Fibroblast of skin of right quadriceps (primary cell): Measurements from ENCODE around the gene CAMTA1.

Experiments
- DNase-seq: peaks from one replicate; pipeline ENCODE4 v3.0.0-alpha.2; 2013

Gene CAMTA1

DNA sequence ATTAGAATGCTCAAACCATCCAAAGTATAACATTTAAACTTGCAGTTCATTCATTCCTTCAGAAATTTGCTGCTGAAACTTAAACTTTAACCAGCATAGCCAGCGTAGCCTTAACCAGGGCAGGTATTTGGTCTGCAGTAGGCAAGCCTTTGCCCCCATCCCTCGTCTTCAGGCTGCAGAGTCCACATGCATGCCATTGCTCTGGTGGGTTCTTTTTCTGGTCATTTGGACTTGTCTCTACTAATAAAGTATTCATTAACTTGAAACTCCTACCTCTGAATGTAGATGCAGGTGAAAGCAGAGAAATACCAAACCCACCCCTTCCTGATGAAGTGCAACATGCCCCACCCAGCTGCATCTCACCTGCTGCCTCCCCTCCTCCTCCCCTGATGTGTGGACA lies 100.2 kb downstream of the CAMTA1 start:
- no peak for DNase-seq

DNA sequence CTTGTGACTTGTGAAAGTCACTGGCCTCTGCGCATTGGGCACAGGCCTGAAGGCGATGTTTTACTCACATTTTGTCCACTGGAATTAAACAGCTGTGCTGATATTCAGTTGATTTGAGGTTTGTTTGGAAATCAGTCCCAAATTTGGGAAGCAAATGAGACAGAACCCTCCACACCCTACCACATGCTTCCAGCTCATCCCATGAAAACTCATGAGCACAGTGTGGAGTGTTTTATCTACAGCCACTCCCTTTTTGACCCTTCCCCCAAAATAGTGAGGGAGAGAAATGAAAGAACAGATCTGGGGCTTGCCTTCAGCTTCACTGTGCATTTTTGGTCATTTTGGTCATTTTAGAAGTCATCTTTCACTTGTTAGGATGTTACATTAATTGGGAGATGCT lies 101.3 kb downstream of the CAMTA1 start:
- DNase-seq, result no peak

DNA sequence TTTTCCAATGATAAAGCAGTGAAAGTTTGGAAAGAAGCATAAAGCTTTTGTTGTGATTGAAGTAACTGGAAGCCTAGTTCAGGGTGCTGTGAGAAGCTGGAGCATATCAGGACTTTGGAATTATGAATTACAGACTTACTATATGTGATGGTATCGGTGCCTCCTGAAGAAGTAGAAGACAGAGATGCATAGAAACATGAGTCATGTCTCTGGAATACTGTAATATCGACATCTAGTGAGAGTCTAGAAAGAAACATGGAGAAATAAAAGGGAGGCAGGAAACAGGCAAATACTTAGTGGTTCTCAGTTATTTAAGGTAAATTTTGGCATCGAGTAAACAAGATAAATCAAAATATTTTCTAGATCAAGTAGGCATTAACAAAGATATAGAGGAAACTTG lies 103.0 kb downstream of the CAMTA1 start:
- peak; percentile 44 for DNase-seq

DNA sequence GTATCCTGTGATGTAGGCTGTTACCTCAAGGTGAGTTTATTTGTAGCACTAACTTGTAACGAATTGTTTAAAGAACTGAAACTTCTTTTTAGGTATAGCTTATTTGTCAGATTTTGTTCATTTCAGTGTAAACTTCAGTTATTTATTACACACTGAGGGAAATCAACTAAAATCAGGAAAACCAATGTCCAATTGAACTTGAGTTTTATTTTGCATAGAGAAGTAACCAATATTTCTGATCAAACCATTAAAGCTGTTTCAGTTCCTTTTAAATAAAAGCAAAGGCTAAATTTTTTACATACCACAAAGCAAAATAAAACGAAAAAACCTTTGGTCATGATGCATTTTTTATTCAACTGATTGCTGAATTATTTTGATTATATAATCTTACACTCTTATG lies 103.6 kb downstream of the CAMTA1 start:
- no peak for DNase-seq

DNA sequence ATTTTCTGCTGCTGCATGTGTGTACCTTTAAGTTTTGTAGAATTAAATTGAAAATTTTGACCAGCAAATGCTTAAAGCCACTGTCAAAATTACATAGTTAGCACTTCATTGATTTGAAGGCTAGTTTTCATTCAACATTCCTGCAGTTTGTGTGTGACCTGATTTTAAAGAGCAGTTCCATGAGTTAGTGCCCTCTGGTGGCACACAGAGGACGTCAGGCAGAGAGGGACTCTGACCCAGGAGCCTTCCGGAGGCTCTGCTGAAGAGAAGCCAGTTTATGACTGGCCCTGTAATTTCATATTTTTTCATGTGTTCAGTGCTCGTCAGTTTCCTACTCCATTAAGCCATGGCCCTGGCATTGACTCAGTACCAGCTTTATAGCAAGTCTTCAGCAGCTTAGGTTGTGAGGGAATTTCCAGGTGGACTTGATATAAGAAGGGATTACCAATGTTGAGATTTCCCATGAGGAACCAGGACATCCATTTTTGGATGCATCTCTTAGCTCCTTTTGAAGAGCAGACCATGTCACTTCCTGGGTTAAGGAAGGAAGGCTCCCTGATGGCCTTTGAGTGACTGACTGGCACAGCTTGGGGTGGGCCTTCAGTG lies 104.7 kb downstream of the CAMTA1 start:
- DNase-seq, result peak; percentile 58

DNA sequence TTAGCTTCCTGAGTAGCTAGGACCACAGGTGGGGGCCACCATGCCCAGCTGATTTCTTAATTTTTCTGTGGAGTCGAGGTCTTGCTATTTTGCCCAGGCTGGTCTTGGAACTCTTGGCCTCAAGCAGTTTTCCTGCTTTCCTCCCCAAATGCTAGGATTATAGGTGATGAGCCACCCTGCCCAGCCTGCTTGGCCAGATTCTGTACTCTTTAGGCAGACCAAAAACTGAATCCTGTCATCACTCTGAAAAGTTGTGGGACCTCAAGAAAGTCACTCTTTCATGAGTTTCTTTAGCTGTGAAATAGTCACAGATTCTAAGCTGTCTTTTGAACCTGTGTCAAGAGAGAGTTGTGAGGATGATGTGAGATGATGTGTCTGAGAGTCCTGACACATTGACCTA lies 105.4 kb downstream of the CAMTA1 start:
- DNase-seq, result no peak

DNA sequence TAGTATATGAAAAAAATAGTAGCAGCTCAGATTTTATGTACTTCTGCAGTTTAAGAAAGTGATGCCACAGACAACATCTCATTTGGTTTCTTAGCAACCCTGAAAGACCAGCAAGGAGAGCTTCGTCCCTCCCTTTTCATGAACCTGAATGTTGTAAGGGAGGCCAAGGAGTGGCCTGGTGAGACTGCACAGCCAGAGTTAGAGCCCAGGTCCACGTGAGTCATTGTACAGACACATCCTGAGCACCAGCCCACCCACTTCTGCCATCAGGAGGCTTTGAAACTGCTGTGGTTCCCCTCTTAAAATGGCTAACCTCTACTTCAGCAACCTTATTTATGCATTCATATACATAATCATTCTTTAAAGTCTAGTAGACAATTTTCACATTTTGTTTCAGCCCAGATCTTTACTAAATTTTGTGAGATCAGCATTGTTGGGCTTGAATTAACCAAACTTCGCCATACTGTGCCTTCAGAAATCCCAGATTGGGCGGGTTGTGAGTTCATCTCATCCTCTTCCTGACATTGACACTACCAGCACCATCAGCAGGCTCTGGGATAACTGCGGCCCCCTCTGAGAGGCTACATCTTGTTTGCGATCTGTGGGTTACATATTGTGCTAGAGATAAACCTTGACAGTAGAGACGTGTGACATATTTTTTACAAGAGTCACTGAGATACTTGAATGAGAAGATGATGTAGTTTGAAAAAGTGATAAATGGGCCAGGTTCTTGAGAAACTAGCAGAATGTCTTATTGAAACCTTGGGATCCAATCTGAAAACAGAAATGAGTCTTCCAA lies 106.7 kb downstream of the CAMTA1 start:
- no peak for DNase-seq

DNA sequence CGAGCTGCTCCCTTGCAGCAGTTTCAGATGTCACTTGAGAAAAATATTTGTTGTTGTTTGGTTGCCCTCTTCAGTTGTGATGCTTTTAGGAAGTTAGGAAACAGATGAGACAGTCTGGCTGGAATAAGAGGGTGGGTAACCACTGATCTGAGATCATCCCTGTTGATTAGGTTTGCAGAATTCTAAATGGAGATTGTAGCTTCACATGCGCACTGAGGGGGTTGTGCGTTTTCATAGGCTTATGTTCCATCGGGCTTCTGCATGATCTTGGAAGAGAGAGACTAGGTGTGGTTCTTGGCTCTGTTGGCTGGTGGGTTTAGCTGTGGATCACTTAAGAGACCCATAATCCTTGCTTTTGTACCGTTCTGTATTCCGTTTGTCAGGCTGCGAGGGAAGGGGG lies 108.1 kb downstream of the CAMTA1 start:
- DNase-seq, result no peak

DNA sequence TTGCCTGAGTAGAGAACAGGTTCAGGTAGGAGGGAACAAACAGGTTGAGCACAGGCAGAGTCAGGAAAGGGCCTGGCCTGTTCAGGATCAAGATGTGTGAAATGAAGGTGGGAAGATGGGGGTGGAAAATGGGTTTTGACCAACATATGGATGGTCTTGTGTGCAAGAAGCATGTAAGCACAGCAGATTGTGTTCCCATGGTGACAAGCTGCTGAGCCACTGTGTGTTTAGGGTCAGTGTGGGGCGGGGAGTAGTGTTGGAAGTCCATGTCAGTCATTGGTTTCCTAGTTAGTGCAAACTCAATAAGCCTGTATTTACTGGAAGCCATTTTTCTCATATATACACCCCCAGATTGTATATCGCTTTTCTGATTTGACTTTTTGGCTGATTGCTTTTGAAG lies 111.9 kb downstream of the CAMTA1 start:
- DNase-seq, result no peak

DNA sequence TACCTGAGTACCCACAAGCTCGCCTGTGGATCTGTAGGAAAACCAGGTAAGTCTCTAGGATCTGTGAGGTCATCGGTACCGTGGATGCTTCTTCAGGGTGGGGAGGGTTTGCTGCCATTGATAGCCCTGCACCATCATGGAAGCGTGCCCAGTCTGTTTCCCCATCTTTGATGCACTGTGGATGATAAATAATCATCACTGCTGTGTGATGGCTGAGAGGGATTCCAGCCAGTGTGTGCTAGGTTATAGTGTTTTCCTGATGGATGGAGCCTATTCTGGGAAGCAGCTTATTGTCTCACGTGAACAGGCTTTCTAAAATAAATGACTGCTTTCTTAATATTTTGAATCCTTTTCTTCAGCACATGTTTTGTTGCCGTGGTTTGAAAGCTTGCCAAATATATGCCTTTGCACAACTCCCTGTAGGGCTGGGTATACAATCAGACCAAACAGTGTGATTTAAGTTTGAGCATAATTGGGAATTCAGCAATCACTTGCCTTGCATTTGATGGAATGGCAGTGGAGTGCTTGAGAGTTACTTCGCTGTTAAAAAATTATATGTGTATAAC lies 113.8 kb downstream of the CAMTA1 start:
- peak; percentile 58 for DNase-seq

DNA sequence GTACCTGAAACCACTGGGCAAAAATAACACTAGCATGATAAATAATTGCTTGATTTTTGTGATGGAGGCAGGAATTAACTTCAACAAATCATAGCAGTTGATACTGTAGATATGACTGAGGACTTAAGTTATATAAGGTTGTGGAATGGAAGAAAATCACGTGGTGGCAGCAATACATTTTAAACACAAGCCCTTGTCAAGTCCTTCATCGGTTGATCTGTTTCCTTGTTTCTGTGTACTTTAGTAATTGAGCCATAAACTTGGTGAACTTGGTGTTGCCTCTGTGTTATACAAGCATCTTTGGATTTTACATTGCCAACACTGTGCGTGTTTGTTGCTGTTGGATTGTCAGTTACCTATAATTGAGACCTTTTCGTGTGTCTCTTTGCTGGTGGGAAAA lies 114.4 kb downstream of the CAMTA1 start:
- DNase-seq, result no peak

DNA sequence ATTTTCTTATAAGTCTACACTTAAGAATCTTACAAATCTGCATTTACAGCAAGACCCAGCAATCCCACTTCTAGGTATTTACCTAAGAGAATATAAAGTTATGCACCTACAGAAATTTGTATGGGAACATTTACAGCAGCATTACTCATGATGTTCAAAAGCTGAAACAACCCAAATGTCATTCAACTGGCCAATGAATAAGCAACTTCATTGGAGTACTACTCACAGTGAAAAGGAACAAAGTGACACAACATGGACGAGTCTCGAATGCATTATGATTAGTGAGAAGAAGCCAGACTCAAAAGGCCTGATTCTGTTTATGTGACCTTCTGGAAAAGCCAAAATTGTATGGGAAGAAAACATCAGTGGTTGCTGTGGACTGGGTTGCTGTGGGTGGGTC lies 116.9 kb downstream of the CAMTA1 start:
- DNase-seq, result no peak

DNA sequence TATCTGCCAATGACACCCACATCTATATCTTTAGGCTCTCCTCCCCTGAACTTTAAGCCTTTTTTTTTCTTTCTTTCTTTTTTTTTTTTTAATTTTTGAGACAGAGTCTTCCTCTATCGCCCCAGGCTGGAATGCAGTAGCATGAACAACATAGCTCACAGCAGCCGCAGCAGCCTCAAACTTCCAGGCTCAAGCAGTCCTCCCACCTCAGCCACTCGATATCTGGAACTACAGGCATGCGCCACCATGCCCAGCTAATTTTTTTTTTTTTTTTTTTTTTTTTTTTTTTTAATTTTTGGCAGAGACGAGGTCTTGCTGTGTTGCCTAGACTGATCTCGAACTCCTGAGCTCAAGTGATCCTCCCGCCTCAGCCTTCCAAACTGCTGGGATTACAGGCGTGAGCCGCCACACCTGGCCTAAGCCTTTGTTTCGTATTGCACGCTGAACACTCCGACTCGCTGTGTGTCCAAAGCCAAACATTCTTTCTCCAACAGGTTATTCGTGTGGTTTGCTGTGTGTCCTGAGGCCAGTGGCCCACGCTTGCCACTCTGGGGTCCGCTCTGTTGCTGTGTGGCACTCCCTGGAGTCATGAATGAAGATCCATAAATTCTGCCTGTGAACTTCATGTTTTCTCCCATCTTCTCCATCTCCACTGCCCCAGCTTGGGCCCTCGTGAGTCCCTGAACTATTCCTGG lies 119.4 kb downstream of the CAMTA1 start:
- no peak for DNase-seq

DNA sequence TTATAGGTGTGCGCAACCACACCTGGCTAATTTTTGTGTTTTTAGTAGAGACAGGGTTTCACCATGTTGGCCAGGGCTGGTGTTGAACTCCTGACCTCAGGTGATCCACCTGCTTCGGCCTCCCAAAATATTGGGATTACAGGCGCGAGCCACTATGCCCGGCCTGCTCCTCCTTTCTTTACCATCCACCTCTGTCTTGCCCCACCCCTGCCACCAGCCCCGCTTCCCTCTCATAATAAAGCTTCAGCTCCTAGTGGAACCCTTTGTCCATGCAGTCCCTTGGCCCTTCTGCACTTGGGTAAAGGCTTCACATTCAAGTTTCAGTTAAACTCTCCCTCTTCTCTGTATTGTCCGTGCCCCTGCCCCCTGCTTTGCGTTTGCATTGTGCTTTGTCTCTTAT lies 120.1 kb downstream of the CAMTA1 start:
- DNase-seq, result no peak

DNA sequence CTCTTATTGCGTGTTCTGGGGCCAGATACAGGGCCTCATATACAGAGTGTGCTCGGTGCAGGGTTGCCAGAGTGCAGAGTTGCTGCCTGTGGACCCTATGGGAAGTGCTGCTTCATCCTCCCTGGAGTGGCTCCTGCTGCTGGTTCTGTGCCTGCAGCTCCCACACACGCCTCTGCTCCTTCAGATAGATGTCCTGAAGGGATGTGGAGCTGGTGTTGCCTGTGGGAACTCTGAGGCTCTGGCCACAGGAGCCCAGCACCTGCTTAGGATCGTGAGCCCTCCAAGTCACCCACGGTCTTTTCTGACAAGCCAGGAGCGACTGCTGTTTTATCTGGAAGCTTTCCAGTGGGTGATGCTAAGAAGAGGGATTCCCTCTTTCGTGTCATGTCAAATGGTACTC lies 120.5 kb downstream of the CAMTA1 start:
- DNase-seq, result no peak

DNA sequence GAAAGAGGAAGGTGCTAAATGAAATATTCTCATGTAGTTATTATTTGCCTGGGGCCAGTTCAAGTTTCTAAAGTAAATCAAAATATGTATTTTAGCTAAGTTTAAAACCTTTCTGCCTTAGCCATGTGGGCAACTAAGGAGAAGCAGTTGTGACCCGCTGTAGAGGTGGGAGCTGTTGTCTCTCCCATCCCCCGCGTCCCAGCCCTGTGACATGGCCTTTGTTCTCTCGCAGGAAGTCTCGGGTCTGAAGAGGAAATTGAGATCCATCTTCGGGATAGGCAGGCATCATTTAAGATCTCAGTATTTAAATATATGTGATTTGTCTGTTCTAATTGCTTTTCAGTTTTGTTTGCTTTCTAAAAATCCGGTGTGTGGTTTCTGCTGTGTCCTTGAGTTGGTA lies 121.5 kb downstream of the CAMTA1 start:
- DNase-seq, result no peak

DNA sequence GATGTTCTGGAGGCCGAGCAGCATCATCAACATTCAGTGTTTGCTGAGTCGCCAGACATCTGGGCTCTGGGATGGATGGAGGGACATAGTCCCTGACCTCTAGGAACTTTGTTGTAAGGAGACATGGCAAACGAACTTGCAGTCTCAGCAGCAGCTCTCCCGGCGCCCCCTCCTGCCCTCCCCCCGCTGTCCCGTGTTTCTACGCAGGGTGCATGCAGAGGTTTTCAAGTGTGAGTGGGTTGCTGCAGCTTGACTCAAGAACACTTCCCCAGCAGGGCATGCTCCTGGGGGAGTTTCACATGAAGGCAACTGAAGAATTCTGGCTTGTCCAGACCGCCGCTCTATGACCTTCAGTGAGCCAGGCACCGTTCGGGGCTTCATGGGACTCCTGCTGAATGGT lies 121.9 kb downstream of the CAMTA1 start:
- DNase-seq, result no peak

DNA sequence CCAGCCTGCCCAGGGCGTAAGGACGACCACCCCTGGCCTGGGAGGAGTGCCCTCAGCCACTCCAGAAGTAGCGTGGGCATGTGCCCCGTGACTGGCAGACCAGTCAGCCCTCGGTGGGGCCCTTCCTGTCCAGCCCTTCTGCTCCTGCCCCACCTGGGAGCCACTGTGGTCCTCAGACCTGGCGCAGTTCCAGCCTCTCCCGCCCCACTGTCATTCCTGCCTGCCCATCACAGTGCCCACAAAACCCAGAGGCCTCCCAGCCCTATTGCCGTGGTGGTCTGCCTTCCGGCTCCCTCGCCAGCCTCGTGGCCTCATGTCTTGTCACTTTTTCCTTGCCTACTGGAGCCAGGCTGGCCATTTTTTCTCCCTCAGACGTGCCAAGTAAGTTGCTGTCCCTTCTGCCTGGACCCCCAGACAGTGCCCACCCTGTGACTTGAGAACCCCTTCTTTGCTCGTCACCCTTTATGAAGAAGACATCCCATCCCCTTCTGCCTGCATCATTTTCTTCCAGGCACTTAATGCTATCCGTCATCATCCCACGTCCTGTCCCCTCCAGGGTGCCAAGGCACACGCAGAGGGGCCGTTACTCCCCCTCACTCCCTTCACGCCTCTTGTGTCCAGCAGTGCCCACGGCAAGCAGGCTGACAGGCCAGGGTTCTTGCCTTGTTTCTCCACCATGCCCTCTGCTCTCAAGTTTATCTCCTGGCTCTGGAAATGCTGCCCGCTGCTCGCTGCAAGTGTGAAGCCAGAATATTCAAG lies 122.6 kb downstream of the CAMTA1 start:
- DNase-seq, result no peak

DNA sequence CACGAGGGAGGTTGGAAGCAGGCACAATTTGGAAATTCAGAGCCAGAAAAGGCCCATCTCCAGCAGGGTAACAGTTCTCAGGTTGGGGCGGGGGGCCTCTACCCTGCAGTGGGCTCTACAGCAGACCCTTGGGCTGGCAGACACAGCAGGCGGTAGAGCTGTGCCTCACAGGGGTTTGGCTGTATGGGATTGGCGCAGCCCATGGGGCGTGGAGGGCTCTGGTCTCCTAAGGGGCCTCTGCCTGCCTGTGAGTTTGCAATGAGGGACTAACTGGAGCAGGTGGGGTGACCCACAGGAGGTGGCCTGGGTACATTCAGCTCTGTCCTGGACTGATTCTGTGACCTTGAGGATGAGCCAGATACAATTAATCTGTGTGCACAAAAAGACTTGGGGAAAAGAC lies 124.1 kb downstream of the CAMTA1 start:
- DNase-seq, result no peak

DNA sequence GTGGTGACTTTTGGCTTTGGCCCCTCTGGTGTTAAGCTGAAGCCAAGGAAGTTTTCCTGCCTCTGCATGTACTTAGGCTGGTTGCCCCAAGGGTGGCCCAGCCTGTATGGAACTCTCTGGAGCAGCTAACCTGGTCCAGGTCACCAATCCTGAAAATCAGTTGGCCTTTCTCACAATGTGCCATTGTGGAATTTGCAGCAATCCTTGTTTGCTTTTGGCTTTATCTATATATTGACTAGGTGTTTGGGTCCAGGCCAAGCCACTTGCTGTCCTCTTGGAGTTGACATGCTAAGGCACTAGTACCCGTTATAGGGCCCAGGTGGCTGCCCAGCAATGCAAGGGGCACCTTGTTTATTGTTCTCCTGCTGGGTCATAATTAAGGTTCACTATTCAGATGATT lies 124.6 kb downstream of the CAMTA1 start:
- no peak for DNase-seq

DNA sequence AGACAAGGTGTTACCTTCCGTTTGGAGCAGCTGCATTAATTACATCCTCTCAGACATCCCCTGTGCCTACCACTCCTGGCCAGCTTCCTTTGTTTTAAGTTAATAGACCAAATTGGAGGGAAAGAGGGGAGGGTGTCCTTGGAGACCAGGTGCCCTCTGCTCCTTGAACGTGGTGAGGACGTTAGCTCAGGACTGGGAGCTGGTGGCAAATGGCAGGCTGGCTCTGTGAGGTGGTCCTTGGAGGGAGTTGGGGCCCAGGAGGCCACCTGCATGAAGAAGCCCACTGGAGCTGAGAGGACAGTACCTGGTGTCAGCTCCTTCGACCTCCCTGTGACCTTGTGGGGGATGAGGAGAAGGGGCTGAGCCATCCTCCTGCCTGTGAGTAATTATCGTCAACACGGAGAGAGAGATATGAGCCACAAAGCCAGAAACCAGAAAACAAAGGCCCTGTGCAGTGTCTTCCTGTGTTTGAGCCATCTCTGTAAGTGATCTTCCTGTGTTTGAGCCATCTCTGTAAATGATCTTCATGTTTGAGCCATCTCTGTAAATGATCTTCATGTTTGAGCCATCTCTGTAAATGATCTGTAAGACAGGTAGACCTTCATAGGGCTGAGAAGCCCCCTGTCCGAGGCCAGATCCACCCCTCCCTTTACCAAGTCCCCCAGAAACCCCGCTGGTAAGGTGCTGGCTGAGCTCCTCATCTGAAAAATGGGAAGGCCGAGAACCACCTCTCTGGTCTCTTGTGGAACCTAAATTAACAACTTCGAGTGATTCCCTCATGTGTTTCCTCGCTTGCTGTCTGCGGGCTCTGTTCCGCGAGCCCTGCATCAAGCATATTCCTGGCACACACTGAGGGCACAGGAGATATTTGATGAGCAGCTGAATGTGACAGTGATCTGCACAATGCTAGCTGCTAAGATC lies 126.0 kb downstream of the CAMTA1 start:
- DNase-seq, result no peak

DNA sequence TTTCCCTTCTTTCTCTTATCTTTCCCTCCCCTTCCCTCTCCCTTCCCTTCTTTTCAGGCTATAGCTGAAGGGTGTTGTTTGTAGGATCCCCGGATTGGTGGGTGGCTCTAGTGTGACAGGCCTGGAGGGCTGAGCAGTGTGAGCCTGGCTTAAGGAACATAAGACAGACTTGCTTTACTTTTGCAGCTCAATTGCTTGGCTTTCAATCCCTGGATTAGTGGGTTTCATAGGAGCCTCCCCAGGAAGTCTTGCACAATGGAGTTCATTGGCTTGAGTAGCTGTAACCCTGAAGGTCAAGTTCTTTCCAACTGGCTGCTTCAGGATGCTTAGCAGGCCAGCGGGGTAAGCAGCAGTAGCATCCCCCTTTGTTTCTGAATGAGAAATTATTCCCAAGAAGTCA lies 126.7 kb downstream of the CAMTA1 start:
- no peak for DNase-seq
